NCI-H526 treated with DMSO at 0.1 percent for 48 hours (cell line): Measurements from ENCODE around the gene ZBTB7A.

Experiments used
- DNase-seq: peaks from one replicate; lab custom pipeline; 2025; lab: John Stamatoyannopoulos, UW

Gene ZBTB7A

DNA sequence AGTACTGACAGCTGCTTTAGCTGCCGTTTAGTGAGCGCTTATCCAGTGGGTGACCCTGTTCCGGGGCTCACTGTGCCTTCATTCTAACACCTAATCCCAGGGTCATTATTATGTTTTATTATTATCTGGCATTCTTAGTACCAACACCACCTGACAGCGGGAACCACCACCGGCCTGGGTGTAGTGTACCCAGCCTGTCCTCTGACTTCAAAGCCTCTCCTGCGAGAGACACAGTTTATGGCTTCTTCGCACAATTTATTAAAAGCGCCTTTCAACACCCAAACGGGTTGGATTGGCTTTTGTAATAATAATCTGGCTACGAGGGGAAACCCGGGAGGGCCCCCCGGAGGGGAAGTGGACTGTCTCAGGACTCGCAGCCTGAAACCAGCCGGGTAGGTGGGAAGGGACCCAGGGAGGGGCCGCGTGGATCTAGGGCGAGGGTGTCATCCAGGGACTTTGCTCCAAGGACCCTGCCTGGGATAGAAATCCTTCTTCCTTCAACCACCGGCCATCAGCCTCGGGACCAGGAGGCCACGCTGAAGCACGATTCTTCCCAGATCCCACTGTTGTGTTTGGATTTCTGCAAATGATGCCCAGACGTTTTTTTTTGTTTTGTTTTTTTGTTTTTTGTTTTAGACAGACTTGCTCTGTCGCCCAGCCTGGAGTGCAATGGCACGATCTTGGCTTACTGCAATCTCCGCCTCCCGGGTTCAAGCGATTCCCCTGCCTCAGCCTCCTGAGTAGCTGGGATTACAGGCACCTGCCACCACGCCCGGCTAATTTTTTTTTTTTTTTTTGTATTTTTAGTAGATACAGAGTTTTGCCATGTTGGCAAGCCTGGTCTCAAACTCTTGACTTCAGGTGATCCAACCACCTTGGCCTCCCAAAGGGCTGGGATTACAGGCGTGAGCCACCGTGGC lies 1.6 kb upstream of the ZBTB7A start:
- DNase-seq: no peak

DNA sequence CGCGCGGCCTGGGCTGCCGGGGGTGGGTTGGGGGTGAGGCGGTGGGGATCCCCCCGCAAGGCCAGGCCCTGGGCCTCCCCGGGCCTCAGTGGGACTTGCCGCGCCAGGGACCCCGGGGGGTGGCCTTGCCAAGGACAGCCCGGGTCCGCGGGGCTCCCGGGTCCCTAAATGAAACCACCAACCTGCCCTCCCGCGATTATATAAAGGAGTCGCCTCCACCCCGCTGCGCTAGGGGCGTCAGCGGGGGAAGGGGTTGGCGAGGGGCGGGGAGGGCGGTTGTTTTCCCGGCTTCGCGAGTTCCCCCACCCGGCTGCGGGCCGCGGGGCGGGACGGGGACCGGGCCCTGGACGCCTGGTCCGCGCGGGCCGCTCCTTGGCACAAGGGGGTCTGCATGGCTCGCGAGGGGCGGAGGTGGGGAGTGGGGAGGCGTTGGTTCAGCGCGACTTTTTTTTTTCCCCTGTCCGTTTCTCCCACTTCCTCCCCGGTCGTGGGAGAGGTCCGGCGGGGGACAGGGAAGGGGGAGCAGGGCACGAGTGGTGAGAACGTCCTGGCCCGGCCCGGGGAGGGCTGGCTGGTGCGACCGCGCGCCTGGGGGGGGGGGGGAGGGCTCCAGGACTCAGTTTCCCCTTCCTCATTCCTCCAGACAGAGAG lies 822 bp upstream of the ZBTB7A start:
- no peak for DNase-seq

DNA sequence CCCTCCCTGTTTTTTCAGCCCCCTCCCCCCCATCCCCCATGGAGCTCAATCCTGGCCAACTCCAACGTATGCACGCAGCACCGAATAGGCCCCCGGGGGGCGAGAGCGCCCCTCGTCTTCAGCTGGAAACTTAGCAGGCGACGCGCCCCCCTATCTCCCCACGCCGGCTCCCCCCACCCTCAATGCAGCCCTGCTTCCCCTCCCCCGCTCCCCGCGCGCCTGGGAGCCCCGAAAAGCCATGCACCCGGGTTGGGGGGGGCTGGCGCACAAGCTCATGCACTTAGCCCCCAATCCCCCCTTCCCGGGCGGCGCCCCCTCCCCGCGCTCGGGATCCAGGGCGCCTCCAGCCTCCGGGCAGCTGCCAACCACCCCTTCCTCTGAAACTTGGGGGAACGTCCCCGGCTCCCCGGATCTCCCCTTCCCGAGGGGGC lies 508 bp downstream of the ZBTB7A start:
- DNase-seq: no peak

DNA sequence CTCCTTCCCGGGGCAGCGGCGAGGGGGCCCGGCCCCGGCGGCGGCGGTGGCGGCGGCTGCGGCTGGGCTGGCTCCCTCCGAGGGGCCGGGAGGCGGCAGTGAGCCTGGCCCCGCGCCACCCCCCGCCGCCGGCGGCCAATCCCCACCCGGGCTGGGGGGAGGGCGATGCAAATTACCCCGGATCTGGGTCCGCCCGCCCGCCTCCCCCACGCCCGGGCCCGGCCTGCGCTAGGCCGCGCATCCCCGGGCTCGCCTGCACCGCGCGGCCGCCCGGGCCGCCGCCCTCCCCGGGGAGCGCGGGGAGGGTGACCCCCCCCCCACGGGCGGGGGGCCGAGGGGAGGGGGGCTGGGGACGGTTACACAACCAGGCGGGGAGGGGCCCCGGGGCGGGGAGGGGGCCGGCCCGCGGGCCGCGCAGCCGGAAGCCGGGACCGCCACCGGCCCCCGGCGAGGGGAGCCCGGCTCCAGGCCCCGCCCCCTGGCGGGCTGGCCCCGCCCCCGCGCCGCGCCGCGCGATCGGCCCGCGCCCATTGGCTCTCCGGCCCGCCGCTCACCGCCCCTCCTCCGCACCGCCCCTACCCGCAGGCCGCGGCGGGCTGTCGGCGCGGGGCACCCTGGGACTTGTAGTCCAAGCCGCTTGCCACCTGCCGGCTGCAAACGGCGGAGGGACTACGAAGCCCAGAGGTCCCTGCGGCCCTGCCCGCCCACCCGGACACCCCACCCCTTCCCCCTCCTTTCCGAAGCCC lies 1.1 kb downstream of the ZBTB7A start:
- DNase-seq: peak; percentile 77

DNA sequence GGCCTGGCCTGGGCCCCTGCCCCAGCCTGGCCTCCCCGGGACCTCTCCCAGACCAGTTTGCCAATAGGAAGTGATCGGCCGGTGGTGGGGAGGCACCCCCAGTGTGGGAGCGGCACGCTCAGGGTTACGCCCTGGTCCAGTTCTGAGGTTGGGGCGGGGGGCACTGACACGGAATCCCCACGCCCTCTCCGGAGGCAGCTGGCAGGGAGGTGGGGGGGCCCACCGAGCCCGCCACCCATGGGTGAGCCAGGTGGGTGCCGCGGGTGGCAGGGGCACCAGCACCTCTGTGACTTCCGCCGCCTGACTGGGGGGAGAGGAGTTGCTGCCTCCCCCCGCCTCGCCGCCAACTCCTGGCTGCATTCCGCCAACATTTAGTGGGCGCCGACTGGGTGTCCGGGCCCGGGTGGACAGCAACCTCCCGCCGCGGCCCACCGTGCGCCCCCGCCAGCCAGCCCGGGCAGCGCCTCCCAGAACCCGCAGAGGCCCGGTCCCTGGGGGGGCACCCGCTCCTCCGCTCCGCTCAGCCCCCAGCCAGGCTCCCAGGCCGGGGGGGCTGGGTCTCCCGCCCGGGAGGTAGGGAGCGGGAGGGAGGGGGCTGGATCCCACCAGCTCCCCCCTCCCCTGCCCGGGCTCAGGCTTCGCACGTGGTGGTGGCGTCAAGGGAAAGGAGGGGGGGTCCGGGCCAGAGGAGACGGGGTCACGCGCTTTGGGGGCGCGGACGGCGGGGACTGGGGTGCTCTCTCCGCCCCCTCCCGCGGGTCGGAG lies 2.0 kb downstream of the ZBTB7A start:
- no peak for DNase-seq

DNA sequence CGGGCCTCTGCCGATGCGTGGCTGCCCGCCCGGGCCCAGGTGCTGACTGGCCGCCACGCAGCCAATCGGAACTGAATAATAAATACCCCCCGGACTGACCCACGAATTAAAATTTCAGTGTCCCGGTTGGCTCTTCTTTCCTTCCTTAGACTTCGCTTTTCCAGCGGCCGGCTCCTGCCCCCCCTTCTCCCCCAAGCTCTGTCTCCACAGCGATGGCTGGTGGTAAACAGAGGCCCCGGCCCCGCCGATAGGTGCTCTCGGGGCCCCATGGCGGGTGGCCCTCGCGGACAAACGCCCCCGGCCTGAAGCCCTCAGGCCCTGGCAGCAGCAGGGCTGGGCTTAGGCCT lies 2.6 kb downstream of the ZBTB7A start:
- DNase-seq: no peak

DNA sequence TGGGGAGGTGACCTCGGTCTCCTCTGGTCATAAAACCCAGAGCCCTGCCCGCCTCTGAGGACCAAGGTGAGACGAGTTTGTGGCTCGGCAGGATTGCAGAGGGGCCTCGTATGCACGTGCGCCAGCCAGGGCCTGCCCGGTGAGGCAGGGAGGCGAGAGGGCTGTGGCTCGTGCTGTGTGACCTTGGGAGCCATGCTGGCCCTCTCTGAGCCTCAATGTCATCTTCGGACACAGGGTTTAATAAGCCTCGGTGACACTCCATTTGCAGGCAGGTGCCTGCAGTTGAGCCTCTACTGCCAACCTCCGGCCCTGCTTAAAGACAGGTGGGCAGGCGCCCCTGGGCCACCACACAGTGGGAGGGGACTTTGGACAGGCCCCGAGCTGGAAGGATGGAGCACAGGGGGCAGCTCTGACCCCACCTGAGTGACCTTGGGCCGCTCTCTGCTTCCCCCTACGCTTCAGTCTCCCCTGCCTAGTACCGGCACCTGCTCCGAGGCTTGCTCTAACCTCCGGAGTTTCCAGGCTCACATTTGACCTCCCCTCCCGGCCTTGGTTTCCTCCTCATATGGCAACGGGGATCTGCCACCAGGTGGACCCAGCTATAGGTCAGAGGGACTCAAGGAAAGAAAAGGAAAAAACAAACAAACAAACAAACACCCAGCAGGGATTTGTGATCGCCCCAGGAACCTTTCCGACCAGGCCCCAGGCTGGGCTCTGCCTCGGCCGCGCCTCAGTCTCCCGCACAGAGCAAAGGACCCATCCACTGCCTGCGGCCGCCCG lies 3.1 kb downstream of the ZBTB7A start:
- no peak for DNase-seq

DNA sequence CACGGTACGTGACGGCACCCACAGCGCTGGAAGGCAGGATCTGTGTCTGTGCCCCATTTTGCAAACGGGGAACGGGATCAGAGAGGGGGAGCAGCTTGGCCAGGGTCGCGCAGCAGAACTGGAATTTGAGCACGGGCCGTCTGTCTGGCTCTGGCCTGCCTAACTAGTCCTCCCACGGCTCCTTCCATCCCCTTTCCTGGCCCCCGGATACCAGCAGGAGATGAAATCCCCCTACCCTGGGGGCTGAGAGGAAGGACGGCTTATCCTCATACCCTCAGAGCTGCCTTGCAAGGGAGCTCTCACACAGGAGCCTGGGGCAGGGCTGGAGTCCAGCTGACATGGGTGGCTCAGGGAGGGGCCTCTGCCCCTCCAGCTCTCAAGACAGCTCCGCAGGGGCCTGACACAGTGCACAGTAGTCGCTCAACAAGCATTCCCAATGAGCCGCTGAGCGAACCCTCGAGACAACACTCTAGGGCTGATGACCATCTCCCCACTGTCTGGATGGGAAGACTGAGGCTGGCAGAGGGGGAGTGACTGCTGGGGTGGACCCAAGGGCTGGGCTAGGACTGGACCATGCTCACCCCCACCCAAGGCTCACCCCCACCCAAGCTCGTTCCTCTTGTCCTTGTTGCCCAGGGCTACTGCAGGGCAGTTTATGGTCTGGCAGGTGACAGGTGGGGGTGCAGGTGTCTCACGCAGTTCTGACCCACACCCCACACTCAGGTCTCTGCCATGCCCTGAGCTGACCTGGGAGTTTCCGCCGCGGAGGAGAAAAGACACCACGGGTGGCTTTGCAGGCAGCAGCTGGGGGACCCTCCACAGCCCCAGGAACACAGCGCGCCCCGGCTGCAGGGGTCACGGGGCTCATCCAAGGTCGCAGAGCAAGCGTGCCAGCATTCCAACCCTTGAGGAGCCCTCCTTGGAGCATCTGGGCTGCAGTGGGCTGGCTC lies 4.0 kb downstream of the ZBTB7A start:
- no peak for DNase-seq

DNA sequence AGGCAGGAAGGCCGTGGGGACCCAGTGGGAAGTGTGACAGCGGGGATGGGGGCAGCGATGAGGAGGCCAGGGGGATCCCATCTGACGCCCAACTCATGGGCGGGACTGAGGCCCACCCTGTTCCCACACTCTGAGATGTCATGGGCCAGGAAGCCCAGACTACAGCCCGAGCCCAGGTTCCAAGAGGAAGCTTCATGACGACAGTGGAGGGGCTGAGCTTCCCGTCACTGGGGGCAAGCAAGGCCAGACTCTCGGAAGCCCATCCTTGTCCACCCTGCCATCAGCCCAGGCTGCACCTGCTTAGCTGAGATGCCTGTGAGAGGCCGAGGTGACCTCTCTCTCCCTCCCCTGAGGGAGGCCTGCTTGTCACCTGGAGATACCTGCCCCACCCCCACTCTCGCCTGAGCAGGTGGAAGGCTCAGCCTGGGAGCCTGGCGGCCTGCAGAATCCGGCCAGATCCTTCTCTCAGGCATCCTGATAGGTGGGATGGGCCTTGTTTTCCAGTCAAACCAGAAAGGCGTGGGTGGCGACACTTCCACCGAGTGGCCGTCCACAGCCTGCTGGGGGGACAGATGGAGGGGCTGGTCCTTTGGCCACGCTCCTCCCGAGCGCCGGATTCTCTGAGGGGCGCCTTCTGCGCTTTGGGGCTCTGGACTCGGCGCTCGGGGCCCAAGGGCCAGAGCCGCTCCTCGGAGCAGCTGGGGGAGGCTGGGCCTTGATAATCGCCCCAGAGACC lies 4.8 kb downstream of the ZBTB7A start:
- DNase-seq: no peak

DNA sequence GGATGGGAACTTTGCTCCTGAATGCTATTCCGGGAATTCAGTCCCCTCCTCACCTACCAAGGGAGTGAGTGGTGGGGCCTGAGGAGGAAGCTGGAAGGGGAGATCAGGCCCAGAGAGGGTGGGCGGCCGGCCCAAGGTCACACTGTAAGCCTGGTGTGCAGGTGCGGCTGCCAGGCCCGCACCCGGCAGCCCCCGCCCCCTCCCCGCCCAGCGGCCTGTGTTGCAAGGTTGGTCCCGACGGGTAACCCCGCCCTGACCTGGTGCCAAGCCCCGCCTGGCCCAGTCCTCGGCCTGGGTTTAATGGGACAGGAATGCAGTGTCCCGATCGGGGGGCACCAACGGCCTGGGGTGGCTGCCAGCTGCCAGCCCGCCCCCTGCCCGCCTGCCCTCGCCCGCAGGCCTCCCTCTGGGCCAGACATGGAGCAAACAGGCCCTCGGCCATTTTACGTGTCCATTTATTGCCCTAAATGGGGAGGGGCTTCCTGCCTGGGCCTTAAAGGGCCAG lies 5.5 kb downstream of the ZBTB7A start:
- DNase-seq: no peak

DNA sequence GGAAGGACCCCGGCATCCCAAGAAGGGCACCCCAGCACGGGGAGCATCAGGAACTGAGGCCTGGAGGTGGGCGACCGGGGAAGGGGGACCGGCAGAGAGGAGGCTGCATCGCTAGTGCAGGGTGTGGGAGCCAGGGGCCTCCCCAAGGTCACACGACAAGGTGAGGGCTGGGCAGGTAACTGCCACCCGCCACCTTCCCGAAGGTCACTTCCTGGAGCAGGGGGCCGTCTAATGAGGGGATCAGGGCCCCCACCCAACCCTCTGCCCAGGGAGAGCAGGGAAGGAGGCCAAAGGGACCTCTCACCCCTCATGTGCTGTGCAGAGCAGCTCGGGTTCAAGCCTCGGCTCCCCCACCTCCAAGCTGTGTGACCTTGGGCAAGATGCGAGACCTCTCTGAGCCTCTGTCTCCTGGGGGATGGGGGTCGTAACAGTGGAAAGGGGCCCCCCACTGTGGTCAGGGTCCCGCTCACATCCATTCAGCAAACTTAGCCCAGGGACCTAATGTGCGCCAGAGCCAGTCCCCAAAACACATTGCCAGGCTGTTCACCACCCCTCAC lies 6.0 kb downstream of the ZBTB7A start:
- no peak for DNase-seq

DNA sequence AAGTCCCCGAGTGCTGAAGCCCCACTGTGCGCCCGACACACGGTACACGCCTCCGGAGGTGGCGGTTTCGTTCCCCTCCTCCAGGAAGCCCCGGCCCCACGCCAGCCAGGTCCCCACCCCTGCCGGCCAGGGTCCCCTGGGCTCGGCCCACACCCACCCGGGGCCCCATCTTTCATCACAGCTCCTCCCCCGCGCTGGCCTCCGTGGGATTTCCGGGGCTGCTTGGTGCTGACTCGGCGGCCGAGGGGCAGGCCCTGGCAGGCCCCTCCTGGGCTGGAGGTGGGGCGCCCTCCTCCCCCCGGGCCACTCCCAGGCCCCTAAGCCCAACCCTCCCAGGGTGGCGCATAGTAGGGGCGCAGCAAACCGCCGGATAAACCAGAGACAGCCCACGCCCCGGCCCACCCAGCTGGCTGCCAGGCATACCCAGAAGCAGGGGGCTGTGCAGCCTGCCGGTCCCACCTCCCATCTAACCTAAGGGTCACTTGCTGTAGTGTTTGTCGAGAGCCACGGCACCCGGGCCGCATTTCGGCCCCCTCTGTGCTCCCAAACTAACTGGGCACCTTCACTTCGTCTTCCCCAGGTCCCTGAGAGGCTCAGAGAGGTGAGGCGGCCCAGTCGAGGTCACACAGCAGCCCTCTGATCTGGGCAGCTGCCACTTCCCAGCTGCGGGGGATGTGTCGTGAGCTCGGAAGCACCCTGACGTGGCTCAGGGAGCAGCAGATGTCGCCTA lies 6.6 kb downstream of the ZBTB7A start:
- no peak for DNase-seq

DNA sequence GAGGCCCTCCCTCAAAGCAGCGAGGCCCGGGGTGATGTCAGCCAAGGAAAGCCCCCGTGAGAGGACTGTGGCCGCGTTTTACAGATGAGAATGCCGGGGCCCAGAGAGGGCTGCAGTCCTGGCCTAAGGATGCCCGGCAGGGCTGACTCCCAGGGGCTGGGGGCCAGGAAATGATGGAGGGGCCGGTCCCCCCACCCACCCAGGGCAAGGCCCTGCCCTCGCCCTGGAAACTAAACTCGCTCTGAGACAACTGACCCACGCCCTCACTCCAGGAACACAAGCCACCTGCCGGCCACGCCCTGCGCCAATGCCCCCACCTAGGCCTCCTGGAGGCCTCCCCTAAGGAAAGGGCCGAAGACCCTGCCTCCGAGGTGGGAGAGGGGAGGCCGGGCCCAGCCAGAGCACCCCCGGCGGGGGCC lies 7.2 kb downstream of the ZBTB7A start:
- no peak for DNase-seq

DNA sequence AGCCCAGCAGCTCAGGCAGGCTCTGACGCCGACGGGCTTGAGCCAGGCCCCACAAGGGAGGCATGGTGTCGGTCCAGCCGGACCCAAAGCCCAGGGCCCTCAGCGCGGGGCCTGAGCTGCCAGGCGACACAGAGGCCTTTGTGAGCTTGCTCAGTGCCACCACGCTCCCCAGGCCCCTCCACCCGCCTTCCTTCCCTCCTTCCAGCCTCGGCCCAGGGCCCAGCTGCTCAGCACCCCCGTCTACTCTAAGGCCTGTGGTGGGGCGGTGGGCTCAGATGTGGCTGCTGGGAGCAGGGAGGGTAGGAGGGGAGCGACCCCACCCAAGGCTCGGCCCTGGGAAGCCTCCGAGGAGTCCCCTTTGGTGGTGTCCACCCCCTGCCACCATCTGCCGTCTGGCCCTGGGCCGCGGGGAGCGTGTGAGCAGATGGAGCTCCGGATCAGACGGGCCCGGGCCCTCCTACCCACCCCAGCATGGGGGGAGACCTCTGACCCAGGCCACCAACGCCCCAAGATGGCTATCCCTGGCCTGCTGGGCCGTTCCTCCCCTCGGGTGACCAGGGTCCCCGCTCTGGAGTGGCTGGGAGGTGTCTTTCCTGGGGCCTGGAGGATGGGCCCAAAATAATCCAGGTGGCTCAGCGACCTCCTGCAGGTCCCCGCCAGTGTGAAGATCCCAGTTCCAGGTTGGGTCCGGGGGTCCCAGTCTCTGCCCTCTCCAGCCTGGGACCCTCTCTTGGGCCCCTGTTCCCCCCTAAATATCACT lies 7.8 kb downstream of the ZBTB7A start:
- no peak for DNase-seq

DNA sequence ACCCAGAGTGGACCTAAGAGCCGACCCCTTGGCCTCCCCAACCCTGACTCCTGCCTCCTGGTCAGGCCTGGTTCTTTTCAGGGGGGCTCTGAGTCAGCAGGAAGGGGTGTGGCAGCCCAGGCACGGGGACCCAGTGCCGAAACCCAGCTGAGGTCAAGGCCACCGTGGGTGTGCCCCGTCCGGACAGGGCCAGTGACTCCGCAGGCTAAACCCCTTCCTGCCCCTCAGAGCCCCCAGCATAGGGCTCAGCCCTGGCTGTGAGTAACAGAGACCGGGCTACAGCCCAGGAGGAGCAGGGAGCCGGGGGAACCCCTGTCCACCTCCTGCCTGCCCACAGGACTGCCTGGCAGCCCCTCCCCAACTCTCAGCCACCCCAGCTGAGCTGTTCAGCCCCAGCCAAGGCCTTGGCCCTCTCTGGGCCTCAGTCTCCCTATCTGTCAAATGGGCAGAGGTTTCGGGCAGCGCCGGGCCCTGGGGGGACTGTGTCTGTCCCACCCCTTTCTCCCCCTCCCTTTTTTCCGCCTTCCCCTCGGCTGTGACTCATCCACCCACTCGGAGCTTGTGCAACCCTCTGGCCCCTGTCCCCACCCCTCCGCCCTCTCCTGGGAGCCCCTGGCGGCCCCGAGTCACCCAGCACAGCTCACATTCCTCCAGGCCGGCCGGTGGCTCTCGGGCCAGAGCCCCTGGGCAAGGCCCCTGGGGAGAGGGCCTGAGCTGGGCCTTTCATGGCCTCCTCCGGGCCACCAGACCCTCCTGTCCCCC lies 8.6 kb downstream of the ZBTB7A start:
- no peak for DNase-seq

DNA sequence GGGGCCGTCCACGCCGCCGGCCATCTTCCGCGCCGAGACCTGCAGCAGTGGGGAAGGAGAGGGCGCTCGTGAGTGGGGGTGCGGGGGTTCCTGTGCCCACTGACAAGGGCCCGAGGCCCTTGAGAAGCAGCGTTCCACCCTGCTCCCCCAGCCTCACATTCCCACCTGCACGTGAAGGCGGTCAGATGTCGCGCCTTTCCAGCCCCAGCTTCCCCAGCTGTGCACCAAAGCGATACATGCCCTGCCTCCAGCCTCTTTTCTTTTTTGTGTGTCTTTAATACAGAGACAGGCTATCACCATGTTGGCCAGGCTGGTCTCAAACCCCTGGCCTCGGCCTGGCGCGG lies 11.5 kb downstream of the ZBTB7A start:
- no peak for DNase-seq
